HG02870 (cell line): ENCODE measurements around the gene TCTA.

ENCODE experiments used
- ATAC-seq: cut with Tn5 transposase; IDR thresholded peaks from one replicate; pipeline ENCODE4 v1.9.1; 2021; ENCODE audit warnings: mild to moderate bottlenecking, moderate library complexity; ENCODE audit not compliant: unreplicated experiment

Gene TCTA

DNA sequence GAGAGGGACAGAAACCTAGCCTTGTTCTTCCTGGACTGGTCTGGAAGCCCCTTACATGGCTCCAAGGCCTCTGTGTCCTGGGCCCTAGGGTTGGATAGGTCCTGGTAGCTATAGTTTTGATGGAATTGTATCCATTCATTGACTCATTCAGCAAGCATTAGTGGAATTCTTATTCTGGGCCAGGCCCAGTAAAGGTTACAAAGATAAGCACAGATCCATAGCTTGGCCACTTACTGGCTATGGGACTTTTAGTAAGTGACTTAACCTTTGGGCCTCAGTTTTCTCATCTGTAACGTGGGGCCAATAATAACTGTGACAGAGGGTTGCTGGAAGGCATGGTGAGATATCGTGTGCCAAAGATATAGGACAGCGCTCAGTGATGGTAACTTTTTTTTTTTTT lies 44.2 kb downstream of the TCTA start:
- no peak for ATAC-seq

DNA sequence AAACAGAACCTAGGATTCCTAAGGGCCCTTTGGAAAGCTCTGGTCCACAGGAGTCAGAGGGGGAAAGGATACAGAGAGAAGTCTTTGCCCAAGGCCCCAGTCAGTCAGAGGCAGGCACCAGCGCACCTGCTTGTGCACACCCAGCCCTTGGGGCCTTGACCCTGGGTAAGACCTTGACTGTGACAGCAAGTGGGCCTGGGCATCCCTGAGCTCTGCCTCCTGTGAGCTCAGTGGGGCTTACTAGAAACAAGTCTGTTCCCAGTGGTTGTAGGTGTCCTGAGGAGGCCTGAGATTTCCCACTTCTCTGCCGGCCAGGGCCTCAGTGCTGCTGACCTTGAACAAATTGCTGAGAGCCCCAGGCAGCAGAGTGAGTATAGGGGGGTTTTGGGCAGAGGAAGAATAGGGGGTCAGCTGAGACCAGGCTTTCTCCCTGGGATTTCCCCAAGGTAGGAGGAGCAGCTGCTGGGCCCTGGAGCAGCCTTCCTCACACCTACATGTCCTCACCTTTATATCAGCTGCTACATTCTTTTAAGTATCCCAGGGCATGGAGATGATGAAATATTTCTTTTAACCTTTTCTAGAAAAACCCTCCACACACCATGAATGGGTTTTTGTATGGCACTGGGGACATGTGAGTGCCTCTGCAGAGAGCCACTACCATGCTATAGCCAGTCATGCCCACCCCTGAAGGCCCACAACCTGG lies 48.1 kb downstream of the TCTA start:
- no peak for ATAC-seq

DNA sequence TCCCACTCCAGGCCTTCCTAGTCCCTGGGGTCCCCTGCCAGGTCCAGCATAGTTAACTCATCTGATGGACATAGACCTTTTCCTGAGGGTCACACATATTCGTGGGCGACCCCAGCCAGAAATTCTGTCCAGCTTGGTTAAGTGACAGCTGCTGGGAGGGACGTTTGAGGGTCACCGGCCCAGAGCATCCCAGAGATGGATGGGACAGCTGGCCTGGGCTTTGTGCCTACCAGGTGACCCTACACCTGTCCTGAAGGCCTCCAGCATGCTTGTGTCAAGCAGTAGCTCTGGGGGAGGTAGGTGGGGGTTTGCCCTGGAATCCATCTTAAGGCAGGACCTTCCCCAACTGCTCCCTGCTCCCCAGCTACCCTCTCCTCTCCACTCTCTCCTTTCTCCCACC lies 48.7 kb downstream of the TCTA start:
- ATAC-seq: no peak

DNA sequence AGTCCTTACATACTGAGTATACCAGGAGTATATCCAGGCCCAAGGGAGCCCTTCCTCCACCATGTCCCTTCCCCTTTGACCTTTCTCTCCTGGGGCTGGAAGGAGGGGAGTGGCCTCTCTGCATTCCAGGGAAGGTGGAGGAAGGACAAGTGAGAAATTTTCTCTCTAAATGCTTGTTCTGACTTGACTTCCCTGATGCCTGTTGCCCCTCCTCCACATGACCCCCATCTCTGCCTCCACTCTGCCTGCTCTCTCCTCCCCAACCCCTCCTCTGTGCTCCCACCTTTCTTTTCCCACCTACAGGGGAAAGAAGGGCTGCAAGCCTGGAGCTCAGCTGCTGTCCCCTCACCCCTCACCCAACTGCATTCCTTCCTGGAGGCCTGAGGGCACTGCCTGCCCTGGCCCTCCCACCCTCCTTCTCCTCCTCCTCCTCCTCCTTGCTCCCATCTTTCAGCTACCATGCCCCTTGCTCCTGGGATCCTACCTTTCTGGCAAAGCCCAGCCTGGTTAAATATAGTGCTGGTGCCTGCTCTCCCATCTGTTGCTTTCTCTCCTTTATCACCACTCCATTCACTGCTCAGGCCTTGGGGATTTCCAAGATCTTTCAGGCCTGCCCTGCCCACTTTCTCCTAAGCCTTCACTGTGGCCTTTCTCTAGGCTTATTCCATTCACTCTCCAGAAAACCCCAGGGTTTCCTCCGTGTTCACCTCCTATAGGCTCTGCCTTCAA lies 49.4 kb downstream of the TCTA start:
- no peak for ATAC-seq

DNA sequence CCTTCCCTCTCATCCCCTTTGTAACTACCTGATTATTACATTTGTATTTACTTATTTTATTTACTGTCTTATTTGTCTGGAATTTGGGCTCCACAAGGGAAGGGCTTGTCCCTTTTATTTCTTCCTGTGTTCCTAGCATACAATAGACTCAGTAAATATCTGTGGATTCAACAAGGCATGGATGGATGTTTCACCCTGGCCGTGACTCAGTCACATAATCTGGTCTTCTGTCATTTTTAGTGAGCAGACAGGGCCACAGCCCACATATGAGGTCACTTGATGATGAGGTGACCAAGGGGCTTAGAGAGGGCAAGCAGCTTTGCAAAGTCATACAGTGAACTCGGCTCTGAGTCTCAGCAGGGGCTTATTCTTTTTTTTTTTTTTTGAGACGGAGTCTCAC lies 50.0 kb downstream of the TCTA start:
- no peak for ATAC-seq

DNA sequence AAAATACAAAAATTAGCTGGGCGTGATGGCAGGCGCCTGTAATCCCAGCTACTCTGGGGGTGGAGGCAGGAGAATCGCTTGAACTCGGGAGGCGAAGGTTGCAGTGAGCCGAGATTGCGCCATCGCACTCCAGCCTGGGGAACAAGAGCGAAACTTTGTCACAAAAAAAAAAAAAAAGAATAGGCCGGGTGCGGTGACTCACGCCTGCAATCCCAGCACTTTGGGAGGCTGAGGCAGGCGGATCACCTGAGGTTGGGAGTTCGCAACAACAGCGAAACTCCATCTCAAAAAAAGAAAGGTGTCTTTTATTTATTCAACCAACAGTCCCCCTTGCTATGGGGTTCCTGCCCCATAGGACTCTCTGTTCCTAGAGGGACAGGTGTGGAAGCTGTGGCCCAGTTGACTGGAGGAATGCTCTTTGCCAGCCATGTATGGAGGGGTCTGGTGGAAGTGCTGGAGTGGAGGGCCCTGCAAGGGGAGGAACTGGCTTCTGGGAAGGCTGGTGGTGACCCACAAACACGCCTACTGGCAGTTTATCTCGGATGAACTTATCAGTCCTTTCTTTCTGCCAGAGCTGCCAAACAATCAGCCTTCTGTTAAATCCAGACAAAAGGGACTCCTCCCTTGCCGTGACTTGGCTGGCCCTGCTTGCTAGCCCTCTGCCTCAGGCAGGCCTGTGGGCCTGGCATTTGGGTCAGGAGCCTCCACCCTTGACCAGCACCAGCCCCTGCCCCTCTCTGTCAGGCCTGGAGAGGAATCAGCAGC lies 53.2 kb downstream of the TCTA start:
- no peak for ATAC-seq
